NCI-H446 treated with DMSO at 0.1 percent for 48 hours (cell line): ENCODE results near the gene VPREB3.

Source experiments
- DNase-seq: peaks from one replicate; lab custom pipeline; 2025; lab: John Stamatoyannopoulos, UW

The VPREB3 gene

DNA sequence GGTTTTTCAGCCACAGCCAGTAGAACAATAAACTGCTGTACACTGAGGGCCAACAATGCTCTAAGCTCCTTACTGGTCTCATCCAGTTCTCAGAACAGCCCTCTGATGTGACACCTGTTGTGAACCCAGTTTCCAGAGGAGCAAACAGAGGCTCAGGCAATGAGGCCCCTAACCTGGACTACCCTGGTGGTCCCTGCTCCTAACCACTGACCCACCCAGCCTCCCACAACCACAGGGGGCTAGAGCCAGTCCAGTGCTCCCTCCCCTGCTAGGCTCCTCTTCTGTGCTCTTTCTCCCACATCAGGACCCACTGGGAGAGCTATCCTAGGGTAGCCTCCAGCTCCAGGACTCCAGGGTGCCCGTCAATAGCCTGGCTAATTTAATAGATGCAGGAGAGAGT, 28.5 kb upstream of the VPREB3 start:
- DNase-seq = no peak

DNA sequence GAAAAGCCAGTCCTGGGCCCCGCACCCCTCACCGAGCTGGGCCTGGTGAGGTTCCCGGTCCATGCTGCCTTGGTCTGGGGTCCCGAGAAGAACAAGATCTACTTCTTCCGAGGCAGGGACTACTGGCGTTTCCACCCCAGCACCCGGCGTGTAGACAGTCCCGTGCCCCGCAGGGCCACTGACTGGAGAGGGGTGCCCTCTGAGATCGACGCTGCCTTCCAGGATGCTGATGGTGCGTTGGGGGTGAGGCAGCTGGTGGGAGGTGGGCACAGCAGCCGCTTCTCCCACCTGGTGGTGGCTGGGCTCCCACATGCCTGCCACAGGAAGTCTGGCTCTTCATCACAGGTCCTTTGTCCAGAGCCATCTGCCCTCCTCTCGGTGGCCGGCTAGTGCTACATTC, 28.0 kb upstream of the VPREB3 start:
- DNase-seq = no peak

DNA sequence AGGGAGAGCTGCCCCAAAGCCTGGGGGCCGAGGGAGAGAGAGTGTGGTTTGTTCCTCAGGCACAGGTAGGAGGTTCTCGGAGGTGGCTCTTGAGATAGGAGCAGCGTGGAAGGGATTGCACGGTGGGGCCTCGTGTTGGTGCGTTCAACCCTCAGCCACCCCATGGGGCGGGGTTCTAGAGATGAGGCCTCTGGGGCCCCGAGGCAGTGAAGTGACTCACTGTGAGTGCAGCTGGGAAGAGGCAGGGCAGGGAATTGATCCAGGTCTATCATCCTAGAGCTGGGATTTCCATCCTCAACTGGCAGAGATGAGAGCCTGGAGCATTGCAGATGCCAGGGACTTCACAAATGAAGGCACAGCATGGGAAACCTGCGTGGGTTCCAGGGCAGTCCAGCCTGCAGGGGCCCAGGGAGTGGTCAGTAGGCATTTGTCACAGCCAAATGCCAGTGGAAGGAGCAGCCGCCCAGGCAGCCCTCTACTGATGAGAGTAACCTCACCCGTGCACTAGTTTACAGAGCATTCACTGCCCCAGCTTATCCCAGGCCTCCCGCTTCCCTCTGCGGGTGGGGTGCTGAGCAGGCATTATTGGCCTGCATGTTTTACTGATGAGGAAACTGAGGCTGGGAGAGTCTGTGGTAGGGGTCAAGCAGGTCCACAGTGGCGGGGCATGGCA, 27.4 kb upstream of the VPREB3 start:
- DNase-seq = no peak

- DNase-seq = no peak
Observed at GRCh38 chr22:23781065-23781464, 26.8 kb upstream of the VPREB3 start.

DNA sequence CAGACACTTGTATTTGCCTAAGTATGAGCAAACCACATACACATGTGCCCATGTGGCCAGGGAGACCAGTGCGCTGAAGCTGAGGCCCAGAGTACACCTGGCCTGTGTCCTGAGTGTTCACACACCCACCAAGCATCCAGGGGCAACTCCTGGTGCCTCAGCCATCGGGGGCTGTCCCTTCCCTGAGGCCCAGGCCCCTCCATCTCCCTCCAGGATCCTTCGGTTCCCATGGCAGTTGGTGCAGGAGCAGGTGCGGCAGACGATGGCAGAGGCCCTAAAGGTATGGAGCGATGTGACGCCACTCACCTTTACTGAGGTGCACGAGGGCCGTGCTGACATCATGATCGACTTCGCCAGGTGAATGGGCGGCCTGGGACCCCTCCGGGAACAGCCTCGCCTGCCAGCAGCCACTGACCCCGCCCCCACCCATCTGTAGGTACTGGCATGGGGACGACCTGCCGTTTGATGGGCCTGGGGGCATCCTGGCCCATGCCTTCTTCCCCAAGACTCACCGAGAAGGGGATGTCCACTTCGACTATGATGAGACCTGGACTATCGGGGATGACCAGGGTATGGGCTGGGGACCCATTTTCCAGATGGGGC, 26.0 kb upstream of the VPREB3 start:
- DNase-seq = no peak

DNA sequence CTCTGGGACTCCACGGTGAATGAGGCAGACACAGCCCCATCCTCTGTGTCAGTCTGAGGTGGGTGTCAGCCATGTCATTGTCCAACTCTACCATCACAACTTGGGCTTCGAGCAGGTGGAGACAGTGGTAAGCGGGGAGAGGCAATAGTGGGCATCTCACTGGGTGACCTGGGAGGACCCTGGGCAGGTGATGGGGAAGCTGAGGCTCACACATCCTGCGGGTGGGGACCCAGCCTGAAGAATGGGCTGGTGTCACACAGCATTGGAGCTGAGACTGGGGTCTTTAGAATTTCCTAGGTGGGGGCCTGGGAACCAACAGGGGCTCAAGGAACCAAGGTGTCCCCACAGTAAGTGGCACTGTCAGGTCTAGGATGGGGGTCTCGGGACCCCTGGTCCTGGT, 25.5 kb upstream of the VPREB3 start:
- DNase-seq = no peak

- DNase-seq = no peak
Observed at GRCh38 chr22:23779083-23779482, 24.9 kb upstream of the VPREB3 start.

- no peak for DNase-seq
Observed at GRCh38 chr22:23778577-23778900, 24.3 kb upstream of the VPREB3 start.

GRCh38 chr22:23777776-23778576, 23.8 kb upstream of the VPREB3 start:
- no peak for DNase-seq

DNA sequence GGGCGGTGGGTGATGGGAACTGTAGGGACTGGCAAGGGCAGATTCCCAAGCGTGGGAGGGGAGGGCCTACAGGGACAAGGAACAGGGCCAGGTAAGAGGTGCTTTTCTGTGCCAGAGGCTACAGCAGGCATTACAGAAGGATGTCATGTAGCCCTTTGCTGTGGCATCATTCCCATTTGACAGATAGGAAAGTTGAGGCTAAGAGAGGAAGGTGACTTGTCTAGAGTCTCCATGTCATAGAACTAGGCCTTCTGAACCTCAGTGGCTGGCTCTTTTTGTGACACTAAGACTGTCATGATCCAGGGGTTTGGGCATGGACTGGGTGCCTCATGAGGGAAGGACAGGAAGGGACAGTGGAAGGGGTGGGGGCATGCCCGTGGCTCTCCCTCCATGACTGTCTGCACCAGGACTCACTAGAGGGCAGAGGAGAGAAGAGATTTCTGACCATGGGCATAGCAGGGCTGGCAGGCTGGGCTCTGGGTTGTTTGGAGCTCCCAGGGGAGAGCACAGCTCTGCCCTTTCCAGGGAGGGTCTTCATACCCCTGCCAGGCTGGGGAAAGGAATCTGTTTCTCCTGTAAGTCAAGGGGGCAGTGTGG, 21.7 kb upstream of the VPREB3 start:
- no peak for DNase-seq

GRCh38 chr22:23774922-23775436, 20.8 kb upstream of the VPREB3 start:
- no peak for DNase-seq

GRCh38 chr22:23774114-23774921, 20.1 kb upstream of the VPREB3 start:
- DNase-seq = no peak

GRCh38 chr22:23773483-23774113, 19.4 kb upstream of the VPREB3 start:
- DNase-seq = no peak

GRCh38 chr22:23772649-23773473, 18.6 kb upstream of the VPREB3 start, which contains the start of gene MMP11:
TSS of gene MMP11 (plus strand) at chr22:23772849. CDS start at chr22:23772871, 22 bp downstream.
- no peak for DNase-seq

DNA sequence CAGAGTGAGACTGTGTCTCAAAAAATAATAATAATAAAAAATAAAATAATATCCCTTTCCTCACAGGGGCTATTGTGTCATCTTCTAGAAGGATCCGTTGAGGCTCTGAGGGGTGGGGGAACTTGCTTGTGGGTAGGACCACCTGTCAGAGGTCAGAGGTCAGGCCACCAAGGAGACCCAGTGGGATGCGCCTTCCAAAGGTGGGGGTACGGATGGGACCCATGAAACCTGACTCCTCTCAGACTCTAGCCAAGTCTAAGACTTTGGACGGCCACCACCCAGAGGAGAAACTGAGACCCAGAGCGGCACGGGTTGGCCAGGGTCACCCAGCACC, 18.1 kb upstream of the VPREB3 start:
- no peak for DNase-seq

GRCh38 chr22:23769321-23769965, 15.2 kb upstream of the VPREB3 start:
- DNase-seq = no peak

- peak; percentile 24 for DNase-seq
Observed at GRCh38 chr22:23767673-23768548, 13.7 kb upstream of the VPREB3 start, which contains the start of gene CHCHD10. TSS of gene CHCHD10 (minus strand) at chr22:23767972. CDS start at chr22:23767874, 98 bp downstream.

GRCh38 chr22:23767303-23767672, 13.1 kb upstream of the VPREB3 start:
- DNase-seq = no peak
